Measurements from ENCODE around the gene PAFAH1B1. TPM values are rescaled to one million over a fixed set of nuclear protein-coding genes. Genes with fewer than 3 reads are reported as not detected.

Gene PAFAH1B1
- total RNA-seq, 1 experiment from 2014 or later = 89.2 TPM

GRCh38 chr17:2690165-2691068 lies 97.0 kb downstream of the PAFAH1B1 start:
- Histone ChIP-seq H3K4me3 (ENCODE audit: low read length) (no peak overlapping the region), H4K20me1 (ENCODE audit: insufficient read depth, low read depth, low read length) (no peaks in the 10 kb centered on the region; the same call in 1 of the 2 replicates), H3K4me2 (ENCODE audit: low read depth, low read length, poor library complexity, severe bottlenecking) (no peak overlapping the region), H3K79me2 (ENCODE audit: low read length) (no peaks in the 10 kb centered on the region), H3K4me1 (ENCODE audit: low read length) (no peaks in the 10 kb centered on the region), H2AFZ (ENCODE audit: low read length) (no peak overlapping the region), H3K36me3 (ENCODE audit: insufficient read depth, low read length) (no peaks in the 10 kb centered on the region; the same call in 1 of the 2 replicates), H3K9me2 (replicated peaks; ENCODE audit: insufficient read depth, low read length) (no peaks in the 10 kb centered on the region), H3K27ac (ENCODE audit: low read length) (no peak overlapping the region), H3K27me3 (ENCODE audit: low read length) (no peaks in the 10 kb centered on the region), H3K9ac (ENCODE audit: low read length) (no peak overlapping the region), H3K9me3 (ENCODE audit: low read length) (no peaks in the 10 kb centered on the region)
- no peak for DNase-seq

GRCh38 chr17:2691069-2691871 lies 97.8 kb downstream of the PAFAH1B1 start:
- Histone ChIP-seq H3K9me2 (replicated peaks; ENCODE audit: insufficient read depth, low read length) (no peaks in the 10 kb centered on the region), H3K4me1 (ENCODE audit: low read length) (no peaks in the 10 kb centered on the region), H3K9ac (ENCODE audit: low read length) (no peak overlapping the region), H3K4me3 (ENCODE audit: low read length) (no peak overlapping the region), H4K20me1 (ENCODE audit: insufficient read depth, low read depth, low read length) (no peaks in the 10 kb centered on the region; the same call in 1 of the 2 replicates), H3K27ac (ENCODE audit: low read length) (no peak overlapping the region), H3K9me3 (ENCODE audit: low read length) (no peaks in the 10 kb centered on the region), H2AFZ (ENCODE audit: low read length) (no peak overlapping the region), H3K4me2 (ENCODE audit: low read depth, low read length, poor library complexity, severe bottlenecking) (no peak overlapping the region), H3K79me2 (ENCODE audit: low read length) (no peaks in the 10 kb centered on the region), H3K36me3 (ENCODE audit: insufficient read depth, low read length) (peaks cover 2% of the 10 kb centered on the region; the same call in 1 of the 2 replicates), H3K27me3 (ENCODE audit: low read length) (no peaks in the 10 kb centered on the region)
- DNase-seq = no peak

- Histone ChIP-seq H3K4me2 (ENCODE audit: low read depth, low read length, poor library complexity, severe bottlenecking) (no peak overlapping the region), H3K79me2 (ENCODE audit: low read length) (no peaks in the 10 kb centered on the region), H2AFZ (ENCODE audit: low read length) (no peak overlapping the region), H3K4me3 (ENCODE audit: low read length) (no peak overlapping the region), H3K27me3 (ENCODE audit: low read length) (no peaks in the 10 kb centered on the region), H3K9me2 (replicated peaks; ENCODE audit: insufficient read depth, low read length) (no peaks in the 10 kb centered on the region), H3K9me3 (ENCODE audit: low read length) (no peaks in the 10 kb centered on the region), H4K20me1 (ENCODE audit: insufficient read depth, low read depth, low read length) (no peaks in the 10 kb centered on the region; the same call in 1 of the 2 replicates), H3K9ac (ENCODE audit: low read length) (no peak overlapping the region), H3K4me1 (ENCODE audit: low read length) (no peaks in the 10 kb centered on the region), H3K27ac (ENCODE audit: low read length) (no peak overlapping the region), H3K36me3 (ENCODE audit: insufficient read depth, low read length) (peaks cover 2% of the 10 kb centered on the region; the same call in 1 of the 2 replicates)
- no peak for DNase-seq
Observed at GRCh38 chr17:2691965-2692780, 98.7 kb downstream of the PAFAH1B1 start.

DNA sequence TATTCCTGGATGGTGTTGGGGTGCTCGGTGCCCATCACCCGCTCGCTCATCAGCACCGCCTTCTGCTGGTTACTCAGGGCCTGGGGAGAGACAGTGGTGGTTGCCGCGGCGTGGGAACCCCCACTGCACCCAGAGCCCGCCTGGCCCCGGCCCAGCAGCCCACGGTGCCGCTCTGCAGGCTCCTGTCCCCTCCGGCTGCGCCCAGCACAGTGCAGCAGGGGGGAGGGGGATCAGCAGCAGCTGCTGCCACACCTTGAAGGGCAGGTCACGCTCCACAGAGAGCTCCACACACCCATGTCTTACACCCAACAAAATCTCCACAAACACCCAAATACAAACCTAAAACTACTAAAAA lies 99.3 kb downstream of the PAFAH1B1 start:
- Histone ChIP-seq H4K20me1 (ENCODE audit: insufficient read depth, low read depth, low read length) (no peaks in the 10 kb centered on the region; the same call in 1 of the 2 replicates), H3K27me3 (ENCODE audit: low read length) (no peaks in the 10 kb centered on the region), H3K9ac (ENCODE audit: low read length) (no peak overlapping the region), H3K4me1 (ENCODE audit: low read length) (no peaks in the 10 kb centered on the region), H2AFZ (ENCODE audit: low read length) (no peak overlapping the region), H3K79me2 (ENCODE audit: low read length) (no peaks in the 10 kb centered on the region), H3K27ac (ENCODE audit: low read length) (no peak overlapping the region), H3K9me2 (replicated peaks; ENCODE audit: insufficient read depth, low read length) (no peaks in the 10 kb centered on the region), H3K36me3 (ENCODE audit: insufficient read depth, low read length) (peaks cover 2% of the 10 kb centered on the region; the same call in 1 of the 2 replicates), H3K9me3 (ENCODE audit: low read length) (no peaks in the 10 kb centered on the region), H3K4me2 (ENCODE audit: low read depth, low read length, poor library complexity, severe bottlenecking) (no peak overlapping the region), H3K4me3 (ENCODE audit: low read length) (no peak overlapping the region)
- DNase-seq = no peak

GRCh38 chr17:2693561-2694380 lies 100.3 kb downstream of the PAFAH1B1 start:
- H3K4me2 ChIP-seq (ENCODE audit: low read depth, low read length, poor library complexity, severe bottlenecking) = no peak overlapping the region
- no peak overlapping the region for H3K27ac ChIP-seq (ENCODE audit: low read length)
- H3K9me3 ChIP-seq (ENCODE audit: low read length) = no peaks in the 10 kb centered on the region
- DNase-seq = no peak
- H3K36me3 ChIP-seq (ENCODE audit: insufficient read depth, low read length) = peaks cover 7% of the 10 kb centered on the region; the same call in 1 of the 2 replicates
- no peaks in the 10 kb centered on the region; the same call in 1 of the 2 replicates for H4K20me1 ChIP-seq (ENCODE audit: insufficient read depth, low read depth, low read length)
- H3K79me2 ChIP-seq (ENCODE audit: low read length) = no peaks in the 10 kb centered on the region
- H3K9me2 ChIP-seq (replicated peaks; ENCODE audit: insufficient read depth, low read length) = no peaks in the 10 kb centered on the region
- H2AFZ ChIP-seq (ENCODE audit: low read length) = no peak overlapping the region
- H3K4me3 ChIP-seq (ENCODE audit: low read length) = no peak overlapping the region
- H3K9ac ChIP-seq (ENCODE audit: low read length) = no peak overlapping the region
- no peaks in the 10 kb centered on the region for H3K27me3 ChIP-seq (ENCODE audit: low read length)
- no peaks in the 10 kb centered on the region for H3K4me1 ChIP-seq (ENCODE audit: low read length)

DNA sequence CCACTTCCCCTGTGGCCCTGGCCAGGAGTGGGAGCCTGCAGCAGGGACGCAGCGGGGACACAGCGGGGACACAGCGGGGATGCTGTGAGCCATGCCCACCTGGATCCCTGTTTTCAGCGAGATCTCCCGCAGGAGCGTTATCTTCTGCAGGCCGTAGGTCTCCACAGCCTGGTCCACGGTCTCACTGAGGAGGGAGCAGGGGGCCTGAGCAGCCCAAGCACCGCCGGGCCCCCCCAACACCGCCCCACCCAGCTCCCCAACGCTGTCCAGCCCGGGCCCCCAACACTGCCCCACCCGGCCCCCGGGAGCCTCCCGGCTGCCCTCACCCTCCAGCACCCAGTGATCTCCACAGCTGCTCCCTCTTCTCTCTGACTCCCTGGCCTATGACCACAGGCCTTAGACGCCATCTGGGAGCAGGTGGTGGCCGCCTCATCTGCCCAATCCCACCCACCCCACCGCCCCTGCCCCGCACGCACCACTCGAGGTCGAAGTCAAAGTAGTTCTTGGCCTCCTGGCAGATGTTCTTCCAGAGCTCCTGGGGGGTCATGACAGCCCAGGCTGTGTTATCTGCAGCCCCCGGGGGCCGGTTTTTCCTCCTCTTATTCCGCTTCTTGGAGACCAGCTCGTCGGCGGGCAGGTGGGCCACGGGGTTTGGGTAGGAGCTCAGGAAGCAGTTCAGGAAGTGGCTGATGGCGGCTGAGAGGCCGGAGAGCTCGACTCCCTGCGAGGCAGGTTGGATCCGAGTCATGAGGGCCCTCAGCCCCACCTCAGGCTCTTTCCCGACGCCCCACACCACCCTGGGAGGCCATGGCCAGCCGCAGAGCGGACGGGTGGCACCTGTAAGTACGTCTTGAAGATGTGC lies 101.2 kb downstream of the PAFAH1B1 start:
- Histone ChIP-seq H2AFZ (ENCODE audit: low read length) (no peak overlapping the region), H3K9me2 (replicated peaks; ENCODE audit: insufficient read depth, low read length) (no peaks in the 10 kb centered on the region), H3K9me3 (ENCODE audit: low read length) (no peaks in the 10 kb centered on the region), H3K4me3 (ENCODE audit: low read length) (no peak overlapping the region), H3K4me1 (ENCODE audit: low read length) (no peaks in the 10 kb centered on the region), H3K9ac (ENCODE audit: low read length) (no peak overlapping the region), H3K36me3 (ENCODE audit: insufficient read depth, low read length) (peaks cover 10% of the 10 kb centered on the region; the same call in 1 of the 2 replicates), H3K79me2 (ENCODE audit: low read length) (no peaks in the 10 kb centered on the region), H3K4me2 (ENCODE audit: low read depth, low read length, poor library complexity, severe bottlenecking) (no peak overlapping the region), H3K27ac (ENCODE audit: low read length) (no peak overlapping the region), H4K20me1 (ENCODE audit: insufficient read depth, low read depth, low read length) (no peaks in the 10 kb centered on the region; the same call in 1 of the 2 replicates), H3K27me3 (ENCODE audit: low read length) (no peaks in the 10 kb centered on the region)
- no peak for DNase-seq

Data from Karpas-422 (cell line).